Measurements from ENCODE around the gene NSD2. TPM values are rescaled to one million over a fixed set of nuclear protein-coding genes. Genes with fewer than 3 reads are reported as not detected.

NSD2 gene
- total RNA-seq, 1 donor from 2014 or later = 43.4 TPM

DNA sequence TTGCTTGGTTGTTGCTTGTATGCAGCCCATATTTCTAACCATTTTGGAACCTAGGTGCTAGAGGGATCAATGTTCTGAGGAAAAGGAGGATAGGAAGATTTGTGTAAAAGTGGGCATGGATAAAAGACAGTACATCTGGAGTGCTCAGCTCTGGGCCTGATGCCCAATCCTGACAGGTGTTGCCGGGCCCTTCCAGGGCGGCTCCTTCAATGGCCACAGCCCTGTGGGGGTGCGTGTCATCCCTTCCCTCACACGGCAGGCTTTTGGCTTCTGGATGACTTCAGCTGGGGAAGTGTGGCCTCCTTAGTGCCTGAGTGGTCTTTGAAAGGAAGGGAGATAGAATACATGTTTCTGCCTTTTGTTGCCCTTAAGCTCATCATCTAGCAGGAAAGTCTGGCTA lies 90.4 kb downstream of the NSD2 start:
- H3K4me3 ChIP-seq (ENCODE audit: low read depth, low read length) = no peak overlapping the region
- DNase-seq (ENCODE audit: low read depth) (no peak), FAIRE-seq (no peak)
- peaks cover 22% of the 10 kb centered on the region for H3K36me3 ChIP-seq (ENCODE audit: control insufficient read depth, insufficient read depth, low read length)
- no peaks in the 10 kb centered on the region for H3K27me3 ChIP-seq (ENCODE audit: control insufficient read depth, insufficient read depth, low read length)
- TF ChIP-seq, protein P1, sequence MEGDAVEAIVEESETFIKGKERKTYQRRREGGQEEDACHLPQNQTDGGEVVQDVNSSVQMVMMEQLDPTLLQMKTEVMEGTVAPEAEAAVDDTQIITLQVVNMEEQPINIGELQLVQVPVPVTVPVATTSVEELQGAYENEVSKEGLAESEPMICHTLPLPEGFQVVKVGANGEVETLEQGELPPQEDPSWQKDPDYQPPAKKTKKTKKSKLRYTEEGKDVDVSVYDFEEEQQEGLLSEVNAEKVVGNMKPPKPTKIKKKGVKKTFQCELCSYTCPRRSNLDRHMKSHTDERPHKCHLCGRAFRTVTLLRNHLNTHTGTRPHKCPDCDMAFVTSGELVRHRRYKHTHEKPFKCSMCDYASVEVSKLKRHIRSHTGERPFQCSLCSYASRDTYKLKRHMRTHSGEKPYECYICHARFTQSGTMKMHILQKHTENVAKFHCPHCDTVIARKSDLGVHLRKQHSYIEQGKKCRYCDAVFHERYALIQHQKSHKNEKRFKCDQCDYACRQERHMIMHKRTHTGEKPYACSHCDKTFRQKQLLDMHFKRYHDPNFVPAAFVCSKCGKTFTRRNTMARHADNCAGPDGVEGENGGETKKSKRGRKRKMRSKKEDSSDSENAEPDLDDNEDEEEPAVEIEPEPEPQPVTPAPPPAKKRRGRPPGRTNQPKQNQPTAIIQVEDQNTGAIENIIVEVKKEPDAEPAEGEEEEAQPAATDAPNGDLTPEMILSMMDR (IDR thresholded peaks at IDR 0.05; ENCODE audit: insufficient read depth, low read length, severe bottlenecking) = no peak

- DNase-seq (ENCODE audit: low read depth) (no peak), FAIRE-seq (no peak)
- TF ChIP-seq, protein P1 (IDR thresholded peaks at IDR 0.05; ENCODE audit: insufficient read depth, low read length, severe bottlenecking) = no peak
- Histone ChIP-seq H3K4me3 (ENCODE audit: low read depth, low read length) (no peak overlapping the region), H3K27me3 (ENCODE audit: control insufficient read depth, insufficient read depth, low read length) (no peaks in the 10 kb centered on the region), H3K36me3 (ENCODE audit: control insufficient read depth, insufficient read depth, low read length) (peaks cover 20% of the 10 kb centered on the region)
Measured at GRCh38 chr4:1962980-1963379, 91.8 kb downstream of the NSD2 start.

- DNase-seq (ENCODE audit: low read depth) (no peak), FAIRE-seq (no peak)
- Histone ChIP-seq H3K4me3 (ENCODE audit: low read depth, low read length) (no peak overlapping the region), H3K27me3 (ENCODE audit: control insufficient read depth, insufficient read depth, low read length) (no peaks in the 10 kb centered on the region), H3K36me3 (ENCODE audit: control insufficient read depth, insufficient read depth, low read length) (peaks cover 13% of the 10 kb centered on the region)
- TF ChIP-seq, protein P1 (IDR thresholded peaks at IDR 0.05; ENCODE audit: insufficient read depth, low read length, severe bottlenecking) = no peak
Measured at GRCh38 chr4:1964443-1964842, 93.2 kb downstream of the NSD2 start.

DNA sequence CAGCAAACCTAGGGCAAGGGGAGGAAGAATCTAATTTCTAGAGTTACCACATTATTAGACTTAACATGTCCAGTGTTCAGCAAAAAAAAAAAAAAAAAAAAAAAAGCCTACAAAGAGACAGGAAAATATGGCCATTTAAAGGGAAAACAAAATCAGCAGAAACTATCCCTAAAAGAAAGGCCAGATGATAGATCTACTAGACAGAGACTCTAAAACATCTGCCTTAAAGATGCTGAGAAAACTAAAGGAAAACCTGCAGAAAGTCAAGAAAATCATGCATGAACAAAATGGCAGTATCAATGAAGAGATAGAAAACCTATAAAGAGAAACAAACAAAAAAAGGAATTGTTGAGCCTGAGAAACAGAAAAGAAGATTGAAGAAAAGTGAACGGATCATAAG lies 93.8 kb downstream of the NSD2 start:
- H3K36me3 ChIP-seq (ENCODE audit: control insufficient read depth, insufficient read depth, low read length) = peaks cover 12% of the 10 kb centered on the region
- H3K27me3 ChIP-seq (ENCODE audit: control insufficient read depth, insufficient read depth, low read length) = no peaks in the 10 kb centered on the region
- no peak overlapping the region for H3K4me3 ChIP-seq (ENCODE audit: low read depth, low read length)
- TF ChIP-seq, protein P1 (IDR thresholded peaks at IDR 0.05; ENCODE audit: insufficient read depth, low read length, severe bottlenecking) = no peak
- no peak for FAIRE-seq
- DNase-seq (ENCODE audit: low read depth) = no peak

DNA sequence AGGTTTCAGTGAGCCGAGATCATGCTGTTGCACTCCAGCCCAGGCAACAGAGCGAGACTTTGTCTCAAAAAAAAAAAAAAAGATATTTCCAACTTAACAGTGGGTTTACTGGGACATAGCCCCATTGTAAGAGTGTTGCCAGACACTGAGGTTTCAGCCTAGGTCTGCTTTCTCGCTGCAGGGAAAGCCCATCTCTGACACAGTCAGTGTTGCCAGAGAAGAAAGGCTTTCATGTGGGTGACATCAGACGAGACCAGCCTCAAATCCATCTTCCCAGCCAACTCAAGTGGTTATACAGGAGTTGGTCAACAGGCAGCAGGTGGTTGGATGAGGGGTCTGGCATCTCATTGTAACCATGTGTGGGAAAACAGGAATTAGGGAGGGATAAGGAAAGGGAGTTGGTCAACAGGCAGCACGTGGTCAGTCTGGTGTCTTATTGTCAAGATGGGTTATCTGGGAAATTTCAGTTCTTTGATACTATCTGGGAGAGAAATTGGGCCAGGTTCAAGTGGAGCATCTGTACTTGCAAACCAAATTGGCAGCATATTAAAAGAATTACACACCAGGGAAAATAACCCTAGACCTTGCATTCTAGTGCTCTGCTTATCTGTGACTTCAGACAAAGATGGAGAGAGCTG lies 96.4 kb downstream of the NSD2 start:
- no peak for DNase-seq (ENCODE audit: low read depth)
- peak; percentile 36 for FAIRE-seq
- H3K36me3 ChIP-seq (ENCODE audit: control insufficient read depth, insufficient read depth, low read length) = peaks cover 6% of the 10 kb centered on the region
- H3K27me3 ChIP-seq (ENCODE audit: control insufficient read depth, insufficient read depth, low read length) = no peaks in the 10 kb centered on the region
- TF ChIP-seq, protein P1 (IDR thresholded peaks at IDR 0.05; ENCODE audit: insufficient read depth, low read length, severe bottlenecking) = no peak
- H3K4me3 ChIP-seq (ENCODE audit: low read depth, low read length) = no peak overlapping the region

All from bronchial epithelial cell (primary cell).